ENCODE data around the gene TBCK. TPM values are rescaled to one million over a fixed set of nuclear protein-coding genes. Genes with fewer than 3 reads are reported as not detected.
A peak's percentile ranks its signal among the peaks of the same experiment; 100 is the strongest.

TBCK gene
- total and polyA plus RNA-seq, 2 of the 13 experiments (the other 11 are each of a cell fraction or from before 2014, with no cell fraction given) = 51.0 to 62.4 TPM

GRCh38 chr4:106353786-106354185, 37.8 kb upstream of the TBCK start:
- Histone ChIP-seq H3K27me3 (ENCODE audit: control insufficient read depth in 1 of 2, insufficient read depth in 2 of 2, low read length in 2 of 2) (no peaks in the 10 kb centered on the region), H3K4me3 (replicated peaks in 1 of 3; ENCODE audit: insufficient read depth in 1 of 3, low read depth in 2 of 3, low read length in 3 of 3) (no peak overlapping the region), H3K9me3 (ENCODE audit: low read length) (no peaks in the 10 kb centered on the region), H3K79me2 (ENCODE audit: insufficient read depth, low read length) (no peaks in the 10 kb centered on the region), H3K27ac (ENCODE audit: extremely low read length, insufficient read depth, low read length) (no peak overlapping the region), H3K4me1 (ENCODE audit: insufficient read depth, low read length) (no peaks in the 10 kb centered on the region), H2AFZ (ENCODE audit: low read length) (no peak overlapping the region), H3K4me2 (ENCODE audit: low read depth, low read length) (no peak overlapping the region), H3K9ac (ENCODE audit: insufficient read depth, low read depth, low read length) (no peak overlapping the region), H4K20me1 (ENCODE audit: insufficient read depth, low read length) (no peaks in the 10 kb centered on the region), H3K36me3 (replicated peaks in 1 of 2; ENCODE audit: control insufficient read depth in 1 of 2, insufficient read depth in 2 of 2, low read length in 2 of 2) (peaks cover 0 to under 1% of the 10 kb centered on the region in 2 experiments; a peak in 3 of 5 replicates)
- 97% methylated on average over 1 of the region's 1 CpG for WGBS (ENCODE audit: low lambda C conversion rate)
- peak; percentile 7 for TF ChIP-seq AGO2 (optimal IDR thresholded peaks at IDR 0.05; ENCODE audit: low read depth, low read length)
- TF ChIP-seq CEBPB (IDR thresholded peaks at IDR 0.05; ENCODE audit: borderline replicate concordance, low read depth, low read length) = 0 out of 2 replicates have a peak, but pooled peaks have one; percentile 24
- TF ChIP-seq MAX (IDR thresholded peaks at IDR 0.05) = no peak
- no peak for TF ChIP-seq CAMTA2 (CRISPR knock-in tag; IDR thresholded peaks at IDR 0.05; ENCODE audit: borderline replicate concordance)
- CTCF ChIA-PET (ENCODE audit: low intra/inter-chr PET ratio, low total read pairs) = no interaction called here
- intact Hi-C loops (cut with micrococcal nuclease; ENCODE audit: unreplicated experiment) (no loop called here), in situ Hi-C loops (cut with HindIII; ENCODE audit: extremely low pct_ligation_motif_present, low pct_unique_long_range_greater_than_20kb) (loop anchor here (25.0 kb wide), 1 partner anchor 459 kb away; no protein-coding TSS in a partner anchor)
- FAIRE-seq (no peak), ATAC-seq (no peak), DNase-seq (ENCODE audit: low spot score) (no peak)
- no TSS peak for BruUV-seq (replicated peaks)
- POLR2A ChIA-PET = no interaction called here

GRCh38 chr4:106351016-106351415, 35.0 kb upstream of the TBCK start:
- Histone ChIP-seq H2AFZ (ENCODE audit: low read length) (no peak overlapping the region), H3K36me3 (replicated peaks in 1 of 2; ENCODE audit: control insufficient read depth in 1 of 2, insufficient read depth in 2 of 2, low read length in 2 of 2) (peaks cover 6 to 10% of the 10 kb centered on the region in 2 experiments), H3K4me3 (replicated peaks in 1 of 3; ENCODE audit: insufficient read depth in 1 of 3, low read depth in 2 of 3, low read length in 3 of 3) (no peak overlapping the region), H3K4me2 (ENCODE audit: low read depth, low read length) (no peak overlapping the region), H3K79me2 (ENCODE audit: insufficient read depth, low read length) (peaks cover 3% of the 10 kb centered on the region), H4K20me1 (ENCODE audit: insufficient read depth, low read length) (no peaks in the 10 kb centered on the region), H3K9ac (ENCODE audit: insufficient read depth, low read depth, low read length) (no peak overlapping the region), H3K9me3 (ENCODE audit: low read length) (no peaks in the 10 kb centered on the region), H3K4me1 (ENCODE audit: insufficient read depth, low read length) (no peaks in the 10 kb centered on the region), H3K27ac (ENCODE audit: extremely low read length, insufficient read depth, low read length) (no peak overlapping the region), H3K27me3 (ENCODE audit: control insufficient read depth in 1 of 2, insufficient read depth in 2 of 2, low read length in 2 of 2) (no peaks in the 10 kb centered on the region)
- ATAC-seq (no peak), FAIRE-seq (no peak), DNase-seq (ENCODE audit: low spot score) (no peak)
- BruUV-seq (replicated peaks) = no TSS peak
- CTCF ChIA-PET (ENCODE audit: low intra/inter-chr PET ratio, low total read pairs) = no interaction called here
- intact Hi-C loops (cut with micrococcal nuclease; ENCODE audit: unreplicated experiment) = no loop called here
- in situ Hi-C loops (cut with HindIII; ENCODE audit: extremely low pct_ligation_motif_present, low pct_unique_long_range_greater_than_20kb) = loop anchor here (25.0 kb wide), 1 partner anchor 461 kb away; no protein-coding TSS in a partner anchor
- POLR2A ChIA-PET = no interaction called here
- TF ChIP-seq ZNF710 (CRISPR knock-in tag; IDR thresholded peaks at IDR 0.05; ENCODE audit: borderline replicate concordance) = no peak
- no peak for TF ChIP-seq ZMYM2 (CRISPR knock-in tag; IDR thresholded peaks at IDR 0.05)
- no peak for TF ChIP-seq ZBTB49 (CRISPR knock-in tag; IDR thresholded peaks at IDR 0.05; ENCODE audit: borderline replicate concordance)
- TF ChIP-seq MLLT10 (CRISPR knock-in tag; IDR thresholded peaks at IDR 0.05) = no peak
- TF ChIP-seq ZNF136 (CRISPR knock-in tag; IDR thresholded peaks at IDR 0.05; ENCODE audit: low read depth) = no peak
- no peak for TF ChIP-seq ZSCAN12 (CRISPR knock-in tag; IDR thresholded peaks at IDR 0.05)
- TF ChIP-seq ZNF513 (CRISPR knock-in tag; conservative IDR thresholded peaks at IDR 0.05) = no peak
- TF ChIP-seq ZNF530 (CRISPR knock-in tag; IDR thresholded peaks at IDR 0.05; ENCODE audit: low read depth) = no peak
- TF ChIP-seq ZNF720 (CRISPR knock-in tag; IDR thresholded peaks at IDR 0.05) = no peak
- no peak for TF ChIP-seq RARA (CRISPR knock-in tag; IDR thresholded peaks at IDR 0.05)
